CD4-positive, alpha-beta T cell (primary cell): ENCODE measurements around the gene ARHGDIB. TPM values are rescaled to one million over a fixed set of nuclear protein-coding genes. Genes with fewer than 3 reads are reported as not detected.

Source experiments
- ATAC-seq: fragments of 200-7000 bp; cut with Tn5 transposase; one replicate; pipeline ENCODE4 v1.10.0; 2022; ENCODE audit warnings: mild to moderate bottlenecking; ENCODE audit not compliant: poor library complexity
- CTCF ChIA-PET: fragments of 350-600 bp; sonication (Branson Sonifier 250); formaldehyde crosslinking; loops from one replicate; lab custom pipeline; 2021; ENCODE audit warnings: antibody characterized with exemption, inconsistent platforms; lab: Charles Lee
- POLR2A ChIA-PET: fragments of 350-600 bp; sonication (Branson Sonifier 250); formaldehyde crosslinking; loops from one replicate; lab custom pipeline; 2021; ENCODE audit warnings: antibody characterized with exemption, inconsistent platforms; lab: Charles Lee
- DNase-seq, 14 experiments: peaks; one replicate each; pipeline ENCODE4 v3.0.0-alpha.2; 2013 to 2020; ENCODE audit warnings: mixed read lengths in 2 of 14
- H3K27ac ChIP-seq, 2 donors: one replicate each; pipeline versions ENCODE4 v1.5.1 to v1.7.0; 2013; ENCODE audit warnings: low read length in 2 of 2, low read depth in 1 of 2, mild to moderate bottlenecking in 1 of 2
- H3K27me3 ChIP-seq, 2 experiments: 1 replicate in 1 of 2; 2 replicates in 1 of 2; pipeline versions ENCODE4 v1.6.1 to v1.7.0; 2013; ENCODE audit warnings: low read length in 2 of 2, control low read depth in 1 of 2, mild to moderate bottlenecking in 1 of 2, moderate library complexity in 1 of 2; ENCODE audit not compliant: insufficient read depth in 2 of 2, control insufficient read depth in 1 of 2
- H3K36me3 ChIP-seq: one replicate; pipeline ENCODE4 v1.6.1; 2013; ENCODE audit warnings: low read length, control low read depth; ENCODE audit not compliant: insufficient read depth
- H3K4me1 ChIP-seq: one replicate; pipeline ENCODE4 v1.6.1; 2013; ENCODE audit warnings: low read length, control low read depth; ENCODE audit not compliant: insufficient read depth
- H3K4me3 ChIP-seq: one replicate; pipeline ENCODE4 v1.5.1; 2013; ENCODE audit warnings: mild to moderate bottlenecking, low read length, moderate library complexity
- H3K9me3 ChIP-seq, 2 experiments: 1 replicate in 1 of 2; 2 replicates in 1 of 2; pipeline versions ENCODE4 v1.6.1 to v1.7.0; 2013; ENCODE audit warnings: low read length in 2 of 2, mild to moderate bottlenecking in 2 of 2, control low read depth in 1 of 2, moderate library complexity in 1 of 2; ENCODE audit not compliant: control insufficient read depth in 1 of 2, insufficient read depth in 1 of 2
- H3K27ac Mint-ChIP-seq: one replicate; pipeline ENCODE4 v1.8.0; 2020; ENCODE audit warnings: mixed read lengths
- H3K27me3 Mint-ChIP-seq: one replicate; pipeline ENCODE4 v1.8.0; 2021; ENCODE audit warnings: mixed read lengths
- H3K36me3 Mint-ChIP-seq: one replicate; pipeline ENCODE4 v1.8.0; 2021; ENCODE audit warnings: low read depth, mixed read lengths
- H3K4me1 Mint-ChIP-seq: one replicate; pipeline ENCODE4 v1.8.0; 2021; ENCODE audit warnings: low read depth, mixed read lengths
- H3K4me3 Mint-ChIP-seq: one replicate; pipeline ENCODE4 v1.8.0; 2020; ENCODE audit warnings: mild to moderate bottlenecking, mixed read lengths
- H3K9me3 Mint-ChIP-seq: one replicate; pipeline ENCODE4 v1.8.0; 2020; ENCODE audit warnings: mixed read lengths
- CTCF ChIP-seq: fragments of 200-600 bp; IDR thresholded peaks from one replicate; pipeline ENCODE4 v1.8.0; 2022; ENCODE audit warnings: antibody characterized with exemption, mild to moderate bottlenecking
- intact Hi-C, 2 experiments: fragments of 100-400 bp; cut with DNase I in 1 of 2; cut with micrococcal nuclease in 1 of 2; formaldehyde crosslinking; loops; one replicate each; pipeline versions ENCODE4 v1.15.1 to v1.9.0; 2023 to 2025; cut with DNase I, micrococcal nuclease
- total RNA-seq, 174 experiments: library from RNA in 2 of 174; stranded (reverse) in 2 of 174; gene quantifications; one replicate each; pipeline ENCODE4 v1.2.3 and lab custom pipeline; 2021 to 2026

The ARHGDIB gene
- total RNA-seq, 2 experiments from 2014 or later, result 872 to 942 TPM

GRCh38 chr12:14956905-14957304, 4.5 kb downstream of the ARHGDIB start:
- Mint-ChIP-seq H3K27me3 (no peaks in the 10 kb centered on the region), H3K27ac (peak overlapping the region; percentile 94), H3K36me3 (peaks cover 90% of the 10 kb centered on the region), H3K9me3 (no peaks in the 10 kb centered on the region), H3K4me3 (peak overlapping the region; percentile 97), H3K4me1 (peaks cover 72% of the 10 kb centered on the region)
- Histone ChIP-seq H3K4me3 (peak overlapping the region; percentile 80), H3K27ac (peak overlapping the region; percentile 89 to 90), H3K27me3 (no peaks in the 10 kb centered on the region), H3K4me1 (peaks cover 37% of the 10 kb centered on the region), H3K36me3 (peaks cover 43% of the 10 kb centered on the region), H3K9me3 (no peaks in the 10 kb centered on the region)
- CTCF ChIA-PET, result interaction anchor here (1.5 to 3.5 kb wide), 2 partner anchors 23 to 38 kb away, joined by 3 to 15 read pairs; no protein-coding TSS in a partner anchor
- TF ChIP-seq CTCF, result no peak
- DNase-seq (no peak), ATAC-seq (no peak)
- POLR2A ChIA-PET, result interaction anchor here (1.1 to 8.5 kb wide), 7 partner anchors 10 to 591 kb away, joined by 3 to 144 read pairs (median 5); partner anchors contain the start of genes ATF7IP, C12orf60, ERP27 and RERG
- intact Hi-C loops, result loop anchor here (2.0 to 10.0 kb wide), 3 partner anchors 20 to 572 kb away; no protein-coding TSS in a partner anchor

- H3K36me3 ChIP-seq, result peaks cover 49% of the 10 kb centered on the region
- peak overlapping the region; percentile 97 for H3K4me3 Mint-ChIP-seq
- peaks cover 43% of the 10 kb centered on the region for H3K4me1 ChIP-seq
- peak overlapping the region; percentile 89 to 90 for H3K27ac ChIP-seq
- POLR2A ChIA-PET, result interaction anchor here (1.4 to 8.5 kb wide), 6 partner anchors 10 to 590 kb away, joined by 3 to 144 read pairs (median 38); partner anchors contain the start of genes ATF7IP, ERP27 and RERG
- H3K9me3 ChIP-seq, result no peaks in the 10 kb centered on the region
- peak overlapping the region; percentile 94 for H3K27ac Mint-ChIP-seq
- H3K27me3 ChIP-seq, result no peaks in the 10 kb centered on the region
- TF ChIP-seq CTCF, result no peak
- H3K36me3 Mint-ChIP-seq, result peaks cover 93% of the 10 kb centered on the region
- no peaks in the 10 kb centered on the region for H3K9me3 Mint-ChIP-seq
- no peaks in the 10 kb centered on the region for H3K27me3 Mint-ChIP-seq
- intact Hi-C loops, result loop anchor here (2.0 to 10.0 kb wide), 3 partner anchors 19 to 571 kb away; no protein-coding TSS in a partner anchor
- H3K4me1 Mint-ChIP-seq, result peaks cover 73% of the 10 kb centered on the region
- peak in 5 of 14 experiments; percentile 30 to 59 (median 55) for DNase-seq
- H3K4me3 ChIP-seq, result peak overlapping the region; percentile 80
- CTCF ChIA-PET, result interaction anchor here (1.0 to 1.5 kb wide), 2 partner anchors 22 to 40 kb away, joined by 3 read pairs; no protein-coding TSS in a partner anchor
- ATAC-seq, result peak; percentile 2
Measured at GRCh38 chr12:14956024-14956891, 5.1 kb downstream of the ARHGDIB start.

GRCh38 chr12:14954269-14954668, 7.1 kb downstream of the ARHGDIB start:
- CTCF ChIA-PET, result interaction anchor here (0.6 to 1.3 kb wide), 4 partner anchors 15 to 184 kb away, joined by 3 to 5 read pairs (median 3); partner anchors contain the start of gene ERP27
- no peaks in the 10 kb centered on the region for H3K9me3 ChIP-seq
- no peak for TF ChIP-seq CTCF
- peaks cover 63% of the 10 kb centered on the region for H3K36me3 ChIP-seq
- ATAC-seq, result no peak
- POLR2A ChIA-PET, result interaction anchor here (1.0 to 1.6 kb wide), 6 partner anchors 9 to 184 kb away, joined by 3 to 12 read pairs (median 4); partner anchors contain the start of gene ERP27
- intact Hi-C loops, result loop anchor here in 1 of 2 experiments (10.0 kb wide), 1 partner anchor 569 kb away; no protein-coding TSS in a partner anchor
- peak overlapping the region; percentile 80 for H3K4me3 ChIP-seq
- peaks cover 62% of the 10 kb centered on the region for H3K4me1 ChIP-seq
- Mint-ChIP-seq H3K36me3 (peaks cover 94% of the 10 kb centered on the region), H3K9me3 (no peaks in the 10 kb centered on the region), H3K27me3 (no peaks in the 10 kb centered on the region), H3K27ac (peak overlapping the region; percentile 94), H3K4me1 (peaks cover 88% of the 10 kb centered on the region), H3K4me3 (peak overlapping the region; percentile 88)
- peak overlapping the region; percentile 90 to 95 for H3K27ac ChIP-seq
- H3K27me3 ChIP-seq, result no peaks in the 10 kb centered on the region
- peak in 4 of 14 experiments; percentile 31 to 67 (median 59) for DNase-seq
